ENCODE results near the gene AHCY. TPM values are rescaled to one million over a fixed set of nuclear protein-coding genes. Genes with fewer than 3 reads are reported as not detected.

The AHCY gene
- total RNA-seq, 3 donors from 2014 or later = 66.9 to 105 (median 88.4) TPM

DNA sequence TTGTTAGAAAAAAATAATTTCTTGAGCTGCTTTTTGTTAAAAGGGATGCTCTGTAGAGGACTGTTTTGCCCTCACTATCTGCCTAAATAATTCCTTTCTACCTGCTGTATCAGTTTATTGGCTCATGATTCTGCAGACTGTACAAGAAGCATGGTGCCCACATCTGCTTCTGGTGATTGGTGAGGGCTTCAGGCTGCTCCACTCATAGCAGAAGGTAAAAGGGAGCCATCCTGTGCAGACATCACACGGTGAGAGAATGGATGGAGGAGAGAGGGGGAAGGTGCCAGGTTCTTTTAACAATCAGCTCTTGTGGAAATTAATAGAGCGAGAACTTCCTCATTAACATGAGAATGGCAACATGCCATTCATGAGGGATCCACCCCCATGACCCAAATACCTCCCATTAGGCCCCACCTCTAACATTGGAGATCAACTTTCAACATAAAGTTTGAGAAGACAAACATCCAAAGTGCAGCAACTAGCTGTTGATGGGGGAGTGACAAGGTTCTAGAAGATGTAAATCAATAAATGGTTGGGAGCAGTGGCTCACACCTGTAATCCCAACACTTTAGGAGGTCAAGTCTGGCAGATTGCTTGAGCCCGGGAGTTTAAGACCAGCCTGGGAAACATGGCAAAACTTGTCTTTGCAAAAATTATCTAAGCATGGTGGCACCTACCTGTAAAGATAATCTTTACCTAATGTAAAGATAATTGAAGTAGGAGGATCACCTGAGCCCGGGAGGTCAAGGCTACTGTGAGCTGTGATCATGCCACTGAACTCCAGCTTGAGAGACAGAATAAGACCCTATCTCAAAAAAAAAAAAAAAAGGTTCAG is 15.7 kb upstream of the AHCY start:
- H3K4me1 ChIP-seq = no peaks in the 10 kb centered on the region
- no peak overlapping the region for H3K4me3 ChIP-seq
- TF ChIP-seq POLR2A (IDR thresholded peaks at IDR 0.05) (no peak), POLR2AphosphoS5 (IDR thresholded peaks at IDR 0.05) (no peak)
- TF ChIP-seq, protein P1, sequence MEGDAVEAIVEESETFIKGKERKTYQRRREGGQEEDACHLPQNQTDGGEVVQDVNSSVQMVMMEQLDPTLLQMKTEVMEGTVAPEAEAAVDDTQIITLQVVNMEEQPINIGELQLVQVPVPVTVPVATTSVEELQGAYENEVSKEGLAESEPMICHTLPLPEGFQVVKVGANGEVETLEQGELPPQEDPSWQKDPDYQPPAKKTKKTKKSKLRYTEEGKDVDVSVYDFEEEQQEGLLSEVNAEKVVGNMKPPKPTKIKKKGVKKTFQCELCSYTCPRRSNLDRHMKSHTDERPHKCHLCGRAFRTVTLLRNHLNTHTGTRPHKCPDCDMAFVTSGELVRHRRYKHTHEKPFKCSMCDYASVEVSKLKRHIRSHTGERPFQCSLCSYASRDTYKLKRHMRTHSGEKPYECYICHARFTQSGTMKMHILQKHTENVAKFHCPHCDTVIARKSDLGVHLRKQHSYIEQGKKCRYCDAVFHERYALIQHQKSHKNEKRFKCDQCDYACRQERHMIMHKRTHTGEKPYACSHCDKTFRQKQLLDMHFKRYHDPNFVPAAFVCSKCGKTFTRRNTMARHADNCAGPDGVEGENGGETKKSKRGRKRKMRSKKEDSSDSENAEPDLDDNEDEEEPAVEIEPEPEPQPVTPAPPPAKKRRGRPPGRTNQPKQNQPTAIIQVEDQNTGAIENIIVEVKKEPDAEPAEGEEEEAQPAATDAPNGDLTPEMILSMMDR (IDR thresholded peaks at IDR 0.05) = no peak
- H3K27ac ChIP-seq = no peak overlapping the region
- intact Hi-C loops (cut with DNase I; ENCODE audit: low total_unique reads) = no loop called here
- H3K27me3 ChIP-seq = no peaks in the 10 kb centered on the region
- H3K9me3 ChIP-seq = no peaks in the 10 kb centered on the region
- no peaks in the 10 kb centered on the region for H3K36me3 ChIP-seq
- no peak for DNase-seq (ENCODE audit: low spot score in 2 of 2)

DNA sequence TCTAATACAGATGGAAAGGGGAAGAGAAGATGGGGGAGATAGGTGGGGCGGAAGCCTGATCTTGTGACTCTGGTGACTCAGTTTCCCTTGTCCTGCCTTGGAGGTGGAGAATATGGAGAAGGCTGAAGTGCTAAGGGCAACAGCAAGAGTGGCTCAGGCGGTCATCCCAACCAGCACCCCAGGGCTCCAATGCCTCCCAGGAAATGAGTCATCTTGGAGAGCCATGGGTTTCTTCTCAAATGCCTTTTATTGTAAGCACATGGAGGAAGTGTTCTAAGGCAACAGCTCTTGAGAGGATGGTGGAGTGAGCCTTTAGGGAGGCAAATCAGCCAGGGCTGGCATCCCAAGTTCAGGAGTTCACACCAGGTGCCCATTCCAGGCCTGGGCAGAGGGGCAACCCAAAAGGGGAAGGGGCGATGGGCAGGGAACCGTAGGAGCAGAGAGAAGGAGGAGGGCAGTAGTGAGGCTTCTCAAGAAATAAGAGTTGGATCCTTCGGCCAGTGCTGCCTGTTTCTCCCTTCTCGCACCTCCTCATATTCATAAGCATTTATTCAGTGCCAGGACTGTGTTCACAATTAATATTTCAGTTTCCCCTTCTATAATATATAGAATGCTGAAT is 13.2 kb upstream of the AHCY start:
- Histone ChIP-seq H3K4me3 (no peak overlapping the region), H3K27ac (no peak overlapping the region), H3K4me1 (no peaks in the 10 kb centered on the region), H3K36me3 (no peaks in the 10 kb centered on the region), H3K27me3 (no peaks in the 10 kb centered on the region), H3K9me3 (no peaks in the 10 kb centered on the region)
- intact Hi-C loops (cut with DNase I; ENCODE audit: low total_unique reads) = no loop called here
- no peak for DNase-seq (ENCODE audit: low spot score in 2 of 2)
- no peak for TF ChIP-seq POLR2A (IDR thresholded peaks at IDR 0.05)
- TF ChIP-seq, protein P1 (IDR thresholded peaks at IDR 0.05) = no peak
- no peak for TF ChIP-seq POLR2AphosphoS5 (IDR thresholded peaks at IDR 0.05)

DNA sequence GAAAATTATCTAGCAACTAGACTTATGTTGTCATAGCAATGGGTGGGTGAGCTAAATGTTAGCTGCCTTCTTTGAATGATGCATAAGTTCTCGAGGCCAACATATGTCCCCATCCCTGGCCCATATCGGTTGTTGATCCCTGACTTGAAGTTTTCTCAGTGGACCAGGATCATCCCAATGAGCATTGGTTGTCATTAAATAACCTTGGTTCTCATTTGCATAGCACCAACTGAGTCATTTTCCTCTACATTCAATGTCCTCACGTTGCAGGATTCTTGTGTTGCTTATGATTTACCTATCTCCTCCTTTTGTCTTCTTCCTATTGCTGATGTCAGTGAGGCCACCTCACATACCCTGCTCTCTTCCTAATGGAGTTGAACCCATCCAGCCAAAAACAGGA is 12.1 kb upstream of the AHCY start:
- H3K36me3 ChIP-seq = no peaks in the 10 kb centered on the region
- H3K4me1 ChIP-seq = no peaks in the 10 kb centered on the region
- DNase-seq (ENCODE audit: low spot score in 2 of 2) = no peak
- no peak overlapping the region for H3K27ac ChIP-seq
- no peak overlapping the region for H3K4me3 ChIP-seq
- no peak for TF ChIP-seq POLR2A (IDR thresholded peaks at IDR 0.05)
- no peak for TF ChIP-seq POLR2AphosphoS5 (IDR thresholded peaks at IDR 0.05)
- TF ChIP-seq, protein P1 (IDR thresholded peaks at IDR 0.05) = no peak
- intact Hi-C loops (cut with DNase I; ENCODE audit: low total_unique reads) = no loop called here
- H3K27me3 ChIP-seq = no peaks in the 10 kb centered on the region
- no peaks in the 10 kb centered on the region for H3K9me3 ChIP-seq

DNA sequence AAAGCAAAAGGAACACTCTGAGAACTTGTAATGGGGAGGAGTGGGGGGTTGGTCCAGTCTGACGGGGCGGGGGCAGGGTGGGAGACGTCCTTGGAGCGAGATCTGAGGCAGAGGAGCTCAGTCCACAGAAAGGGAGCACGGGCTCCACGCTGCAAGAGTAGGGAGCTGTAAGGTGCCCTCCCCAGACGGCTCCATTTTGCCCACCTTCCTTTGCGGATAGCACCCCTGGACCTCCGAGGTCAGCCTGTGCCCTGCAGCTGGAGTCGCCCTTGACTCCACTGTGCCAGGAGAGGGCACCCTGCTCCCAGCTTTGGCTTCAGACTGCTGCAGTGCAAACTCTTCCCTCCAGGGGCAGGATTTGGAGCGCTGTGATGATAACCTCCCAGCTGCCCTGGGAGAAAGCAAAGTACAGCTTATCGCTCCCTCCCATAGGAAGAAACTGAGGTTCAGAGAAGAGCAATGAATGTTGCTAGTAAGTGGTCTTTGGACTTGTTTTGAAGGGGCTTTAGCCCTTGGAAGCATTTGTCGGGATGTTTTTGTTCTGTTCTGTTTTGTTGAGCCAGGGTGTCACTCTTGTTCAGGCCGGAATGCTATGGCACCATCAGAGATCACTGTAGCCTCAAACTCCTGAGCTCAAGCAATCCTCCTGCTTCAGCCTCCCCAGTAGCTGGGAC is 9.5 kb upstream of the AHCY start:
- Histone ChIP-seq H3K4me3 (peak overlapping the region; percentile 7 to 38 (median 35)), H3K4me1 (no peaks in the 10 kb centered on the region), H3K36me3 (no peaks in the 10 kb centered on the region), H3K27ac (no peak overlapping the region), H3K9me3 (no peaks in the 10 kb centered on the region), H3K27me3 (no peaks in the 10 kb centered on the region)
- TF ChIP-seq POLR2AphosphoS5 (IDR thresholded peaks at IDR 0.05) = peak in 2 of 3 donors; percentile 65 to 68
- no peak for TF ChIP-seq POLR2A (IDR thresholded peaks at IDR 0.05)
- TF ChIP-seq, protein P1 (IDR thresholded peaks at IDR 0.05) = peak; percentile 94 to 99 (median 99)
- intact Hi-C loops (cut with DNase I; ENCODE audit: low total_unique reads) = no loop called here
- peak; percentile 74 to 85 for DNase-seq (ENCODE audit: low spot score in 2 of 2)

Data from breast epithelium (tissue), 4 donors.